HG02763 (cell line): ENCODE measurements around the gene SLC22A15.
"Not testable (repeated sequence)": the region's sequence is repeated elsewhere in the genome, so short reads cannot be mapped to it uniquely, and the experiment has no call there.

ENCODE experiments used
- ATAC-seq: cut with Tn5 transposase; IDR thresholded peaks from one replicate; pipeline ENCODE4 v1.9.1; 2021; ENCODE audit warnings: mild to moderate bottlenecking, moderate library complexity; ENCODE audit not compliant: unreplicated experiment

SLC22A15 gene

DNA sequence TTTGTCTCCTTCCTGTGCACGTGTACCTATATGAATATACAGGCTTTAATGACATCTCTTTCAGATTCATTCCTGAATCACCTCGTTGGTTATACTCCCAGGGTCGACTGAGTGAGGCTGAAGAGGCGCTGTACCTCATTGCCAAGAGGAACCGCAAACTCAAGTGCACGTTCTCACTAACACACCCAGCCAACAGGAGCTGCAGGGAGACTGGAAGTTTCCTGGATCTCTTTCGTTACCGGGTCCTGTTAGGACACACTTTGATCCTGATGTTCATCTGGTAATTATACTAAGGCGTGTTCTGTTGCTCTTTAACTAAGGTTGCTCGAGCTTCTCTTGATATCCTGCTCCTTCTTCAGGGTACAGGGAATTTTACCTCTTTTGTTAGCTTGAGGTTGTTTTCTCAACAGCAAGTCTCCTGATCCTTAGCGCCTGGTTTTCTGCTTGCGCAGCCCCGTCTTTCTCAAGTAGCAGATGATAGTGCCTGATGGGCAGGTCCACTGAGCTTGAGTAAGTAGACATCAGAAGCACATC is 55.1 kb downstream of the SLC22A15 start:
- ATAC-seq: no peak

DNA sequence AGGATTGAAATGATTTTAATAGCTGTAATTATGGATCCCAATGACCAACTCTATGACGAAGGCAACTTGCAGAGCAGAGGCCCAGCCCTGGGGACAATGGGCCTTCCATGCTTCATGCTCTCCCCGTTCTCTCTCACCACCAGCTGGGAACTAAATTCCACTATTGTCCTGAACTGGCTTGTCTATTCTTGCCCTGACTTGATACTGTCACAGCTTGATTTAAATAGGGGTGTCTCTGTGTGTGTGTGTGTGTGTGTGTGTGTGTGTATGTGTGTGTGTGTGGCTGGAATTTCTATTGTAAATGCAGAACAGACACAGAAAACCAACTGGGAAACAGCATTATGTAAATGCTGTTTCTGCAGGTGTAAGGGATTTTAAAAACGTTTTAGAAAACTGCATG is 57.0 kb downstream of the SLC22A15 start:
- ATAC-seq: no peak

DNA sequence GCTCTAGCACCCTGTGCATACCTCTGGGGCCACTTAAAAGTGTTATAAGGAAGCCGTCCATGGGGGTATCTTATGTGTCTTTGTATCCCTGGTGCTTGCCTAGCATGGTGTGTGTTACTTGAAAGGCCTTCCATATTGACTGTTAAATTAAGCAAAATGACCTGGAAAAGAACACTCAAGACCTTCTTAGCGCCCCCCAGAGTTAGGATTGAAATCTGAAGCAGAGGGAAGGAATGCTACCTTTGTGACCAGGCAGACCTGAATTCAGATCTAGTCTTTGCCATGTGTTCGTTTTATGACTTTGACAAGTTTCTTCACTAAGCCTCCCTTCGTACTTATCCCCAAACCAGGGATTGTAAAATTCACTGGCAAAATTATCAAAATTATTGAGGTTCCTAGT is 59.9 kb downstream of the SLC22A15 start:
- no peak for ATAC-seq

DNA sequence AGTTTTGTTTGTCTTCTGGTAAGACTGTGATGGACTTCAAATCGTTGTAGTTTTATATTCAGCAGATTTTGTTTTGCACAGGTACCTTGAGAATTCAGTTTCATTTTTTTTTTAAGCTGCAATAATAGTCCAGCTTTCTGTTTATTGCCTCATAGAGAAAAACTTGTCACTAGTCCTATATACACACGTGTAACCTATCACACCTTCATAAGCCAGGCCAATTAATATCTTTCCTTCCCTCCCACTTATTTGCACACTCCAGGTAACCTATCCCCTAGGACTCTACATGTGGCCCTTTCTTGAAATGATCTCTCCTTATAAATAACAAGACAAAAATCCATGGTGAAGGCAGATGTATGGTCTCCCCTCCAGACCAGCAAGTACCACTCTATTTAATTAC is 62.4 kb downstream of the SLC22A15 start:
- no peak for ATAC-seq

DNA sequence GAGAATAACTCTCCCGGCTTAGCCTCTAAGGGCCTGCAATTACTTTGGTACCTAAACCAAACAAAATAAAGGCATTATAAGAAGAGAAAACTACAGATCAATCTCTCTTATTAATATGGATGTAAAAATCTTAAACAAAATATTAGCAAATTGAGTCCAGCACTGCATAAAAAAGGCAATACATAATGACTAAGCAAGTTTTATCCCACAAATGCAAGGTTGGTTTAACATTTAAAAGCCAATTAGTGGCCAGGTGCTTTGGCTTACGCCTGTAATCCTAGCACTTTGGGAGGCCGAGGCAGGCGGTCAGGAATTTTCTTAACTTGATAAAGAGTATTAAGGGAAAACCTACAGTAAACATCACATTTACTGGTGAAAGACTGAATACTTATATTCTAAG is 67.8 kb downstream of the SLC22A15 start:
- ATAC-seq: no peak

DNA sequence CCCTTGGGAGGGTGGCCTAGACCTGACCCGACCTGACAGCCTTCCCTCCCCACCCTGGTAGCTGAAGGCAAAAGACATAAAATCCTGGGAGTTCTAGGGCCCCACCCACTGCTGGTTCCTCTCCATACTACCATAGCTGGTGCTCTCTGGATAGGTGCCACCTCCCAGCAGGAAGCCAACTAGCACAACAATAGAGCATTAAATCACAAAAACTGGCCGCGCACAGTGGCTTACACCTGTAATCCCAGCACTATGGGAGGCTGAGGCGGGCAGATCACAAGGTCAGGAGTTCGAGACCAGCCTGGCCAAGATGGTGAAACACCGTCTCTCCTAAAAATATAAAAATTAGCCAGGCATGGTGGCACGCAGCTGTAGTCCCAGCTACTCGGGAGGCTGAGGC is 70.6 kb downstream of the SLC22A15 start:
- ATAC-seq: not testable (repeated sequence)

DNA sequence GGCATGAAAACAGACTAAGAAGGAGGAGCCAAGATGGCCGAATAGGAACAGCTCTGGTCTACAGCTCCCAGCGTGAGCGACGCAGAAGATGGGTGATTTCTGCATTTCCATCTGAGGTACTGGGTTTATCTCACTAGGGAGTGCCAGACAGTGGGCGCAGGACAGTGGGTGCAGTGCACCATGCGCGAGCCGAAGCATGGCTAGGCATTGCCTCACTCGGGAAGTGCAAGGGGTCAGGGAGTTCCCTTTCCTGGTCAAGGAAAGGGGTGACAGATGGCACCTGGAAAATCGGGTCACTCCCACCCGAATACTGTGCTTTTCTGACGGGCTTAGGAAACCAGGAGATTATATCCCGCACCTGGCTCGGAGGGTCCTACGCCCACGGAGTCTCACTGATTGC is 75.6 kb downstream of the SLC22A15 start:
- ATAC-seq: not testable (repeated sequence)

DNA sequence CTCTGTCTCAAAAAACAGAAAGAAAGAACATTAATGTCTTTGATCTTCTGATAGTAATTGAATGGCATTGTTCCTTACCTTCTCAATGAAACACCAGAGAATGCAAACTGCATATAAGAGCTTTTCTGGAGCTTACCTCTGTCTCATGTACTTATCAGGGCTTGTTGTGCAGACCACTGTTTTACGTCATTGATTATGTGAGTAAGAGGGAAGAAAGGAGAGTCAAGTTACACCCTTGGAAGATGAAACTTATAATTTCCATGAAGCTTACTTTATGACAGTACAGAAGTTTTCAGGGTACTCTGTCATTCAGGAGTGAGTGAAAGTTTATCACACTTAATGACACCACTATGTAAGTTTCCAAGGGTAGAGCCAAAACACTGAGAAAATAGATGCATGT is 85.9 kb downstream of the SLC22A15 start:
- ATAC-seq: no peak

DNA sequence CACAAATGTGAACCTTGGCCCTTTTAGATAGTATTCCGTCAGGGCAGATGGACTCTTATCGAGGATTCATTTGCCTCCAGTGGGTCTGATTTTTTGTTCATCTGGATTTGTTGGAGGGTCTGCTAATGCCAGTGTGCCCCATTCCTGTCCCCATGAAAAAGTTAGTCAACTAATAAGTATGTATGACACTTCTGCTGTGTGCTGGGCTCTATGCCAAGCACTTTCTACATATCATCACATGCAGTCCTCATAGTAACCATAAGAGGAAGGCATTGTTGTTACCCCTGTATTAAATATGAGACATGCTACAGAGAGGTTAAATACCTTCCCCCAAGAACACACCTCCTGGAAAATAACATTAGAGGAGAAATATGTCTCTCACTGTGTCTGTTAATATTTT is 88.3 kb downstream of the SLC22A15 start:
- no peak for ATAC-seq

DNA sequence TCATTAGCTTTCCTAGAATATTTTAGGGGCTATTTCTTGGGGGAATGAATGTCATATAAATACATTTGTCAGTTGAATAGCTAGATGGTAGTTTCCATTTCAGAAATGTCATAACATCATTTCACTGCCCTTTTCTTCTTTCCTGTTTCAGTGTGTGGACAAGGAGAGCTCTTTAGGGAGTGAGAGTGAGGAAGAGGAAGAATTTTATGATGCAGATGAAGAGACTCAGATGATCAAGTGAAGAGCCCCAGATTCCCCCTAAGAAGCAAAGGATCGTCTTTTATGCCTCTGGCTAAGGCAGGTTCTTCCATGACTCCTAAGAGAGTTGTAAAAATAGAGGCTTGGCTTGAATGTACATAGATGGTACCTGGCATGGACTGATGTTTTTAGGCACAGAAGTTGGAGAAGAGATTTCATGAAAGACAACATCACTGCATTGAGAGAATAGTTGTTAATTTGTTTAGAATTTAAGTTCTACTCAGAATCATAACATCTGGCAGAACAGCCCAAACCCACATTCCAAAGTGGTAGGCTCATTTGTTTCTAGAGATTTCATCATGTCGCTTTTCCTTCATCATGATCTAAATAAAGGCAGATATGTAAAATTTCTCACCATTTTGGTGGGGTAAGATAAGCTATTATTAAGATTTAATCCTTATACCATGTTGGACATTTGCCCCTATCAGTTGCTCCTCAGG is 90.7 kb downstream of the SLC22A15 start:
- ATAC-seq: no peak

DNA sequence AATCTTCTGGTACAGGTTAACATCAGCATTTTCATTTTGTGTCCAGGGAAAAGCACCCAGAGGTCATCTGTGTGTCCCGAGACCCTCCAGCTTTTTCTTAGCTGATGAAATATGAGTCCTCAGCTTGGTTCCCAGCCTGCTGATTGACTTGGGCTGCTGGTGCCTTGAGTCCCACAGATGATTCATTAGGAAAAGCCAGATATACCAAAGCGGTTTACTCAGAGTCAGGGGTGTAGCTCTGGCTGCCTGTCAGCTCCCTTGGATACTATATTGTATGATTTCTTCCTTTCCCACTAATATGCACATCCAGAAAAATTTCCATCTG is 91.2 kb downstream of the SLC22A15 start:
- no peak for ATAC-seq

DNA sequence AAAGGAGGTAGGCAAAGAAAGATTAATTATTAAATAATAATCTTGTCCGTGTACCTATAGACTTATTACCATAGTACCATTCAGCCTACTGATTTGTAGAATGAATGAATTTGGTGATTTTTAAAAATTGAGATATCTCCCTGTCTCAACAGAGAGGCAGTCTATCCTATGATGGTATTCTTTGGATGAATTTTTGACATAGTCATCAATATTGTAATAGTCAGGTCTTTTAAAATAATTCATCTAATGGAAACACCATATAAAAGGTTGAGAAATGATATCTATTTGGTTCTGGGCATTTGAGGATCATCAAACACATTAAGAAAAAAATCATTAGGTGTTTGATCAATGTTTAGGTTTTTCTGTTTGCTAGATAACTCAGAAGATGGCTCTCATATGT is 99.3 kb downstream of the SLC22A15 start:
- ATAC-seq: no peak

DNA sequence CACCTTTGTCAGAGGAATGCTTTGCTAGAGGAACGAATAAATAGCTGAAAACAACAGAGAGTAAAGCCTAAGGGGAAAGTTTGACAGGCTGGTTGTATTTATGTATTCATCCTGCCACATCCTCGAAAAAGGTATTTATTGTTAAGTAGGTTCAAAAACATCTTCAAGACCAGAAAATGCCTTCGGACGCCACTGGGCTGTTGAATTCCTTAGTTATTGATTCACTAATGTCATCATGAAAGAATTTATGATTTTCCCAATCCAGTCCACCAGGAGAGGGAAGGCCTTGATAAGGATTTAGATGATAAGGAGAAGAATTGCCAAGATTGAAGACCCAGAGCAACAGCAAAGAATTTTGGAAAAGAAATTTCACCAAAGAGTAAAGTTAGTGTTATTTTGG is 99.7 kb downstream of the SLC22A15 start:
- ATAC-seq: no peak

DNA sequence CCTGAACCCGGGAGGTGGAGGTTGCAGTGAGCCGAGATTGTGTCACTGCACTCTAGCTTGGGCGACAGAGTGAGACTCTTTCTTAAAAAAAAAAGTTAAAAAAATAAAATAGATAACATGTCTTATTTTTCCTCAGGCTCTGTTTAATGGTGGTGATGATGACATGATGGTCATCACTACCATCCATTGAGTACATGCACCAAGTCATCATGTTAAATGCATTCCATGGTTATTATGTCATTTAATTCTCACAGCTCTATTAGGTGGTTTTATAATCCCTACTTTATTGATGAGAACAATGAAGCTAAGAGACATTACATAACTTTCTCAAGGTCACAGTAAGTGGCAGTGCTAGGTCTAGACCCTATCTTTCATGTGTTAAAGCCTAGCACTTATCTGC is 100.5 kb downstream of the SLC22A15 start:
- no peak for ATAC-seq

DNA sequence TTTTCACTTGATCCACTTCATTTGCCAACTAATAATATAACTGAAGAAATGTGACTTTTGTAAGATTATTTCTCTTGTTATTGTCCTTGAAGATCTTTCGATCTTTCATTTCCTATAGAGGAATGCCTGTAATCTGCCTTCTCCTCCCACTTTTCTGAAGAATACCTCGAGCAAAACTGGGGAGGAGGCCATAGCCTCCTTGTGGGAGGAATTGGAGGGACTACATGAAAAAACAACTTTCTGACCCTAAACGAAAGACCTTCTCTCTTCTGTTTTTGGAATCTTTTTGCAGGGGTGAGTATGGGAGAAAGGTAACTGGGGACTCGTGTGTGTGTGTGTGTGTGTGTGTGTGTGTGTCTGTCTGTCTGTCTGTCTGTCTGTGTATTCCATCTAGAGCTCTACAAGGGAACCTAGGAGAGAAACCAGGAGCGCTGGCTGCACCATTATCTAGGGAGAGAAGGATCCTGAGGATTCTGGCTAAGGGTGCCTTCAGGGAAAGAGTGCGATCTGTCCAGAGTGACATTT is 102.4 kb downstream of the SLC22A15 start:
- no peak for ATAC-seq

DNA sequence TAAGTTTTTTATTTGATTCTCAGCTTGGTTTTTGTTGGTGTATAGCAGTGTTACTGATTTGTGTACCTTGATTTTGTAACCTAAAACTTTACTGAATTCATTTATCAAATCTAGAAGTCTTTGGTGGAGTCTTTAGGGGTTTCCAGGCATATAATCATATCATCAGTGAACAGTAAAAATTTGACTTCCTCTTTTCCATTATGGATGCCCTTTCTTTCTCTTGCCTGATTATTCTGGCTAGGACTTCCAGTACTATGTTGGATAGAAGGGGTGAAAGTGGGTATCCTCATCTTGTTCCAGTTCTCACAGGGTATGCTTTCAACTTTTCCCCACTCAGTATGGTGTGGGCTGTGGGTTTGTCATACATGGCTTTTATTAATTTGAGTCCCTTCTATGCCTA is 111.3 kb downstream of the SLC22A15 start:
- ATAC-seq: no peak

DNA sequence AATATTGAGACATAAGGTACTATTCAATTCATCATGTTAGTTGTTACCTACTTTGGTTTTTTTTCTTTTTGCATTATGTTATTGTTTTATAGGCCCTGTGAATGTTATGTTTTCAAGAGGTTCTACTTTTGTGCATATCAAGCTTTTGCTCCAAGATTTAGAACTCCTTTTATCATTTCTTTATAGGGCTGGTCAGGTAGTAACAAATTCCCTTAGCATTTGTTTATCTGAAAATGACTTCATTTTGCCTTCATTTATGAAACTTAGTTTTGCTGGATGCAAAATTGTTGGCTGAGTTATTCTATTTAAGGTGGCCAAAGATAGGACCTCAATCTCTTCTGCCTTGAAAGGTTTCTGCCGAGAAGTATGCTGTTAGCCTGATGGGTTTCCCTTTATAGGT is 113.6 kb downstream of the SLC22A15 start:
- no peak for ATAC-seq

DNA sequence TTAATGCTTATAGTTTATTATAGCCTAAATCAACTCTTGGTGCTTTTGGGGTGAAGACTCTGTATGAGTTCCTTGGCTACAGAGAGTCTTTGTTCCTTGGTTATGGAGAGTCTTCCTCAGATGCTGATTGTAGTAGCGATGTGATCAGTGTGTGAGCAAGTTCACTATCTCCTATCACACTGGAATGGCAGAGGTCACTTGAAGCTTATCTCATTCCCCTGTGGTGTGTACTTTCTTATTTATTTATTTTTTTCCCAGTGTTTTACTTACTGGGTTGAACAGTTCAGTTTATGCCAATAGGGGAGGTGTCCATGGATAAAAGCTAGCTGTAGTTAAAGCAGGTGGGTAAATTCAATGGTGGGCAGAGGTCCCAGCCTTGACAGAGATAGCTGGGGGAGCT is 114.8 kb downstream of the SLC22A15 start:
- no peak for ATAC-seq

DNA sequence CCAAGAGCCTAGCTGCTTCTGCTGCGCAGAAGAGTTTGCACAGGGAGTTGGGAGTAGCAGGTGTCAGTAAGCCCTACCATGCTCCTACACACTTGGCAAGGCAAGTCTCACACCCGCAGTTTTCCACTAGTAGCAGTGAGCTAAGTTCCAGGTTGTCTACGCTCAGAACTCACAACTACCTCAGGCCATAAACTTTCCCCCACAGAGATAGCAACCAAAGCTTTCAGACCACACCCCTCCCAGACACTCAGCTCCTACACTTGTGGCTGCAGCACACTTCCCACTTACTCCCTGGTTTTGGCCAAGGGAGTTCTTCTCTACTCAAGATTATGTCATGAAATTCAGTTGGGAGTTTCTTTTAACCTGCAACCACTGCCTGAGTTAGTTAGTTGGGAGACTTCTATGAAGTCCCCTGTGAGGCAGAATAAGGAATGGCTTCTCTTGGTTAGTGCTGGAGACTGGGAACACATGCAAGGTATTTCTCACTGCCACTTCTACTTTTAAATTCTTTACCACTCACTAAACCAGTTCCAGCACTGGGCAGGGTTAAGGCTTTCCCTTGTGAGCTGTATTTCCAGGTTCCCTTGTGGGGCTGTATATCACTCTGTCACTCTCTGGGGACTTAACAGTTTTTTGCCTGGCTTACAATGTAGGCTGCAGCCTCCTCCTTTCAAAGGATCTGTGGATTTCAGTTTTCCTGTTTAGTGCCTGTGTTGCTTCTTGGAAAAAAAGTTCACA is 116.6 kb downstream of the SLC22A15 start:
- no peak for ATAC-seq

DNA sequence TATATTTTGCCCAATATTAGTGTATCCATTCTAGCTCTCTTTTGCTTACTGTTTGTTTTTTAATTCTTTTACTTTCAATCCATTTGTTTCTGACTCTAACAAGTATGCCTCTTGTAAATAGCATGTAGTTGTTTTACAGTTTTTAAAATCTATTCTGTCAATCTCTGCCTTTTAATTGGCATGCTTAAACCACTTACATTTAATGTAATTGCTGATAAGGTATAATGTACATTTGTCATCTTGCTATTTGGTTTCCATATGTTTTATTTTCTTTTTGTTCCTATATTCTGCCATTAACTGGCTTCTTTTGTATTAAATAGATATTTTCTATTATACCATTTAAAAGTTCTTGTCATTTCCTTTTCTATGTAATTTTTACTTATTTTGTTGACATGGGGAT is 118.7 kb downstream of the SLC22A15 start:
- no peak for ATAC-seq

DNA sequence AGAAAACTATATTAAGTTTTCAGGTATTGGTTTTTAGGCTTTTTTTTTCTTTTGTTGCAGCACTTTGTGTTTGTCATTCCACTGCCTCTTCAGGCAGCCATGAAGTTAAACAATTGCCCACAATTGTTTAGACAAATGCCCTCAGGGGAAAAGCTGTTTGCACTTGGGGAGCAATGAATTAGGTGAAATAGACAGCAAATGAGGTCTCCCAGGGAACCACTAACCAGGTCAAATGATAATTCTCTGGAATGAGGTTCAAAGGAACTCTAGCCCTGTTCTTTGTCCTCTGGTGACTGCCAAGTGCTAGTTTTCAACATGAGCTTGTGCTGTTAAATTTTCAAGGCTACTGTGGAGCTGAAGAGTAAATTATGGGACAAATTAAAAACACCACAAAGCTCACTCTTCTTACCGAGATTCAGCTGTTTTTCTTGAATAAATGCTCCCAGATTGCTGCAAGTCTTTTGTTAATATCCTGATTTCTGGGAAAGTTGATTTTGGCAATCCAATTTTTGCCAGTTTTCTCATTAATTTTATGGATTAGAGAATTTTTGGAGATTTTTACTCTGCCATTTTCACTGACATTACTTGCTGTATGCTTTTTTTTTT is 119.8 kb downstream of the SLC22A15 start:
- no peak for ATAC-seq

DNA sequence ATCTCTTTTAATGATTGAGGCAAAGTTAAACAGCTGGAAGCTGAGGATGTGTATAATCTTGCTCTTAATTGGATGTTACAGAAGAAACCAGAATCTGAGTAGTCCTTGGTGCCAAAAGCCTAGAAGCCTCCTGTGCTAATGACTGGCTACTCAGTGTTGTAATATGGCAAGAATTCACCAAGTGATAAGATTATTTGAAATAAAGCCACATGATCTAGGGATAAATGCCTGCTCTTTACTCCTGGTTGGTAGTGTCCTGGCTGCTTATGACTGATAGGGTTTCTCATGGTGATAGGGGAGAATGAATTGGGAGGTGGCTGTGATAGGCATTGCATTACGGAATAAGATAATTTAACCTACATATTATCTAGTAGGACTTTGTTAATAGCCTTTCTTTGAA is 121.3 kb downstream of the SLC22A15 start:
- no peak for ATAC-seq
